ENCODE results near the gene MGAT4B. TPM values are rescaled to one million over a fixed set of nuclear protein-coding genes. Genes with fewer than 3 reads are reported as not detected.
A peak's percentile ranks its signal among the peaks of the same experiment; 100 is the strongest.

MGAT4B gene
- total RNA-seq, 1 donor from 2014 or later, result 120 TPM

- Mint-ChIP-seq H3K4me3 (peak overlapping the region; percentile 88), H3K27ac (ENCODE audit: unreplicated experiment) (no peak overlapping the region), H3K27me3 (ENCODE audit: low read depth) (peaks cover 12% of the 10 kb centered on the region), H3K9me3 (no peaks in the 10 kb centered on the region), H3K36me3 (ENCODE audit: low read depth) (peaks cover 9% of the 10 kb centered on the region), H3K4me1 (peaks cover 27% of the 10 kb centered on the region)
- TF ChIP-seq CTCF (conservative IDR thresholded peaks at IDR 0.05), result no peak
- DNase-seq (ENCODE audit: low read depth, low spot score), result no peak
Measured at GRCh38 chr5:179816796-179817469, 10.3 kb upstream of the MGAT4B start.

- H3K36me3 Mint-ChIP-seq (ENCODE audit: low read depth), result peaks cover 9% of the 10 kb centered on the region
- no peak for TF ChIP-seq CTCF (conservative IDR thresholded peaks at IDR 0.05)
- no peak overlapping the region for H3K27ac Mint-ChIP-seq (ENCODE audit: unreplicated experiment)
- H3K4me3 Mint-ChIP-seq, result peak overlapping the region; percentile 77
- H3K4me1 Mint-ChIP-seq, result peaks cover 22% of the 10 kb centered on the region
- no peak for DNase-seq (ENCODE audit: low read depth, low spot score)
- peaks cover 9% of the 10 kb centered on the region for H3K27me3 Mint-ChIP-seq (ENCODE audit: low read depth)
- H3K9me3 Mint-ChIP-seq, result no peaks in the 10 kb centered on the region
Measured at GRCh38 chr5:179816401-179816795, 9.7 kb upstream of the MGAT4B start.

- Mint-ChIP-seq H3K27me3 (ENCODE audit: low read depth) (peaks cover 9% of the 10 kb centered on the region), H3K4me1 (peaks cover 22% of the 10 kb centered on the region), H3K9me3 (no peaks in the 10 kb centered on the region), H3K27ac (ENCODE audit: unreplicated experiment) (no peak overlapping the region), H3K36me3 (ENCODE audit: low read depth) (peaks cover 9% of the 10 kb centered on the region), H3K4me3 (peak overlapping the region; percentile 77)
- no peak for DNase-seq (ENCODE audit: low read depth, low spot score)
- no peak for TF ChIP-seq CTCF (conservative IDR thresholded peaks at IDR 0.05)
Measured at GRCh38 chr5:179815491-179816249, 9.0 kb upstream of the MGAT4B start.

GRCh38 chr5:179814090-179814489, 7.4 kb upstream of the MGAT4B start:
- H3K4me1 Mint-ChIP-seq, result peaks cover 15% of the 10 kb centered on the region
- TF ChIP-seq CTCF (conservative IDR thresholded peaks at IDR 0.05), result no peak
- DNase-seq (ENCODE audit: low read depth, low spot score), result no peak
- H3K27me3 Mint-ChIP-seq (ENCODE audit: low read depth), result peaks cover 6% of the 10 kb centered on the region
- no peaks in the 10 kb centered on the region for H3K9me3 Mint-ChIP-seq
- peak overlapping the region; percentile 69 for H3K4me3 Mint-ChIP-seq
- peaks cover 9% of the 10 kb centered on the region for H3K36me3 Mint-ChIP-seq (ENCODE audit: low read depth)
- no peak overlapping the region for H3K27ac Mint-ChIP-seq (ENCODE audit: unreplicated experiment)

- peaks cover 5% of the 10 kb centered on the region for H3K27me3 Mint-ChIP-seq (ENCODE audit: low read depth)
- no peak overlapping the region for H3K27ac Mint-ChIP-seq (ENCODE audit: unreplicated experiment)
- H3K4me1 Mint-ChIP-seq, result peaks cover 8% of the 10 kb centered on the region
- TF ChIP-seq CTCF (conservative IDR thresholded peaks at IDR 0.05), result no peak
- H3K9me3 Mint-ChIP-seq, result no peaks in the 10 kb centered on the region
- H3K4me3 Mint-ChIP-seq, result peak overlapping the region; percentile 74
- DNase-seq (ENCODE audit: low read depth, low spot score), result no peak
- H3K36me3 Mint-ChIP-seq (ENCODE audit: low read depth), result peaks cover 9% of the 10 kb centered on the region
Measured at GRCh38 chr5:179812997-179813607, 6.4 kb upstream of the MGAT4B start.
